NCI-H774 (cell line): ENCODE measurements around the gene CPOX.

Source experiments
- DNase-seq: peaks from one replicate; lab custom pipeline; 2025; lab: John Stamatoyannopoulos, UW

The CPOX gene

GRCh38 chr3:98596087-98596486, 2.7 kb upstream of the CPOX start:
- DNase-seq = no peak

- DNase-seq = no peak
These were observed 1.4 kb upstream of the CPOX start for GRCh38 chr3:98594628-98595324.

- no peak for DNase-seq
These were observed 971 bp downstream of the CPOX start for GRCh38 chr3:98592345-98592935.

GRCh38 chr3:98589331-98590036, 3.9 kb downstream of the CPOX start:
- no peak for DNase-seq

- DNase-seq = no peak
These were observed 5.3 kb downstream of the CPOX start for GRCh38 chr3:98588065-98588464.

- DNase-seq = no peak
These were observed 5.8 kb downstream of the CPOX start for GRCh38 chr3:98587654-98588053.

GRCh38 chr3:98584547-98584946, 8.9 kb downstream of the CPOX start:
- no peak for DNase-seq

- no peak for DNase-seq
These were observed 9.6 kb downstream of the CPOX start for GRCh38 chr3:98583766-98584165.

GRCh38 chr3:98582042-98582441, 11.4 kb downstream of the CPOX start:
- DNase-seq = no peak

GRCh38 chr3:98581474-98581873, 11.9 kb downstream of the CPOX start:
- no peak for DNase-seq

- no peak for DNase-seq
These were observed 12.7 kb downstream of the CPOX start for GRCh38 chr3:98580401-98581386.

GRCh38 chr3:98577178-98577895, 16.1 kb downstream of the CPOX start:
- no peak for DNase-seq

GRCh38 chr3:98574132-98574531, 19.3 kb downstream of the CPOX start:
- no peak for DNase-seq

GRCh38 chr3:98573181-98573728, 20.2 kb downstream of the CPOX start:
- DNase-seq = no peak

- no peak for DNase-seq
These were observed 25.0 kb downstream of the CPOX start for GRCh38 chr3:98568402-98568801.

- DNase-seq = no peak
These were observed 25.6 kb downstream of the CPOX start for GRCh38 chr3:98567666-98568270.

GRCh38 chr3:98565843-98566242, 27.6 kb downstream of the CPOX start:
- DNase-seq = no peak

GRCh38 chr3:98565237-98565643, 28.2 kb downstream of the CPOX start:
- no peak for DNase-seq

GRCh38 chr3:98564282-98565005, 29.0 kb downstream of the CPOX start:
- no peak for DNase-seq

GRCh38 chr3:98563661-98564281, 29.6 kb downstream of the CPOX start:
- no peak for DNase-seq
